GM18511 (cell line): ENCODE results near the gene RRAGC.
A peak's percentile ranks its signal among the peaks of the same experiment; 100 is the strongest.
"Not testable (repeated sequence)": the region's sequence is repeated elsewhere in the genome, so short reads cannot be mapped to it uniquely, and the experiment has no call there.

ENCODE experiments used
- ATAC-seq: cut with Tn5 transposase; IDR thresholded peaks from one replicate; pipeline ENCODE4 v1.9.1; 2021; ENCODE audit warnings: mild to moderate bottlenecking, moderate library complexity; ENCODE audit not compliant: unreplicated experiment

Gene RRAGC

DNA sequence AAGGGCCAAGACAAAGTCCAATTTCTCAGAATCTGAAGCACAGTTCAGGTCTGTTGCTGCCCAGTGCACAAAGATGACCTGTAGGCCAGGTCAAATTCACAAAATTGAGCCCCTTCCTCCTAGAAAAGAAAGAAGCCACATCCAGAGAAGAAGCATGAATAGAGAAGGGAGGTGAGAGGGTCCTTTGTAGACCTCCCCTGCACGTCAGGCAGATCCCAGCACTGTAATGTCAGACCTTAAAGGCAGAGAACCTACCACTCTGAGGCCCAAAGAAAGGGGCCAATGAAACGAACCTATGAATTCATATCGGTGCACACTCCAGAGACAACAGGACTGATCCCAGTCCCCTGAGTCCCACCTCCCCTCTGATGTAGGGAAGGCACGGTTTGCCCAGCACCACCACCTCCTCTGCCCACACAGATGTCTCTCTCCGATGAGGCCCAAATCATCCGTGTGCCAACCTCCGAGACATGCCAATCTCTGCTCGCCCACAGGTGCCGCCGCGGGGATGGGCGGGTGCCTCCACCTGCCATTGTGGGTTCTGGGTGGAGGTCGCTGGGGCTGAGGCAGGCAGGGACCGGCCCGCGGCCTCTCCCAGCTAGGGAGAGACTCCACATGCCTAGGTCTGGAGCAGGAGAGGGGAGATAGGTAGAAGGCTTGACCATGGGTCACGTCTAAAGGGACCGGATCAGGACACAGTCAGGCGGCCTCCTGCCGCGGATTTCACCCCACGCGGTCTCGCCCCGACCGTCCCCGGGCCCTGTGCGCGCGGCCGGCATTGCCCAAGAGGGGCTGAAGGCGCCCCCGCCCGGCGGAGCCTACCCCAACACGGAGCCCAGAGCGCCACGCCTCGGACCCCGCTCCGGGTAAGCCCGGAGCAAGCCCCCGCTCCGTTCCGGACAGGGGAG is 42.1 kb downstream of the RRAGC start:
- no peak for ATAC-seq

DNA sequence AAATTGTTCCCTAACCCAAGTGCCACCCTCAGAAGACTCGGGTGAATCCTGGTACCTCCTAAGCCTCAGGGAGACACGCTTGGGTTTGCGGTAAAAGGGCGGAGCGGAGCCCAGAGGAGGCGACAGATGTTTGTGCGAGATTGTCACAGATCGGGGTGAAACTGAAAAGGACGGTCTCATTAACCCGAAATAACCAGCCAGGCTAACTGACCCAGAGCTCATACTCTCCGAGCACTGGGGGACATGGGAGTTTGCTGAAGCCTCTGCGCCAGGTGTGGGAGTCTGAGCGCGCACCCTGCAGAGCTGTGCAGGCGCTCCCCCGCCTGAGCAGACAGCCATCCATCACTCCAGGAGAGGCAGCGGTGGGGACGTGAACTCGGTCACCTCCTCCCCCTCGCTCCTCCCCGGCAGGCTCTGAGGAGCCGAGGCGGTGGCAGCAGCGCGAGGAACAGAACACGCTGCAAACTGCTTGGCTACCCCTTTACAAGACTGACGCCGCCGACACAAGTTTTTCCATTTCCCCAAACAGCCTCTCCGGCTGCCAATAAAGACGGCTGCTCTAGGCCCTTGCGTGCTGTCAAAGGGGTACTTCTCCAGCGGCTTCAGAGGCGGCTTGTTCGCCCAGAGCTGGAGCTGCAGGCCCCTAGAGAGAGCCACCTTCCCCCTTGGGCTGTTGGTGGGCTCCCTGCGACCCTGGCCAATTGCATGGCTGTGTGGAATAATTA is 43.5 kb downstream of the RRAGC start:
- peak; percentile 82 for ATAC-seq

DNA sequence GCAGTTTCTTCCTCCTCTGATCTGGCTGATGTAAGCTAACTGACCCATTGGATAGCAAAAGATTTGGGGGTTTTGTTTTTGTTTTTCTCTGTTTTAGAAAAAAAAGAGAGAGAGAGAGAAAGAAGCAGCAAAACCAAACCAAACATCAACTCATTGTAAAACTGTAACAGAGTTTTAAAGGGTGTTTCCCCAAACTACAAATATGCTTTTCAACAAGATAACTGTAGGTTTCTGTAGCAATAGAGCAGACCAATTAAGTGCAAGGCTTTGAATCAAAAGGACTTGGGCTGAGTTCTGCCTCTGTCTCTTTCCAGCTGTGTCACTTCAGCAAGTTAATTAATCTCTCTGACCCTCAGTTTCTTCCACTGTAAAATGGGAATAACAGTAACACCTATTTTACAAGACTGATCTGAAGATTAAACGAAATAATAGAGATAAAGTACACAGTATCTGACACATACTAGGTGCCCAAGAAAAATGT is 44.5 kb downstream of the RRAGC start:
- ATAC-seq = no peak

DNA sequence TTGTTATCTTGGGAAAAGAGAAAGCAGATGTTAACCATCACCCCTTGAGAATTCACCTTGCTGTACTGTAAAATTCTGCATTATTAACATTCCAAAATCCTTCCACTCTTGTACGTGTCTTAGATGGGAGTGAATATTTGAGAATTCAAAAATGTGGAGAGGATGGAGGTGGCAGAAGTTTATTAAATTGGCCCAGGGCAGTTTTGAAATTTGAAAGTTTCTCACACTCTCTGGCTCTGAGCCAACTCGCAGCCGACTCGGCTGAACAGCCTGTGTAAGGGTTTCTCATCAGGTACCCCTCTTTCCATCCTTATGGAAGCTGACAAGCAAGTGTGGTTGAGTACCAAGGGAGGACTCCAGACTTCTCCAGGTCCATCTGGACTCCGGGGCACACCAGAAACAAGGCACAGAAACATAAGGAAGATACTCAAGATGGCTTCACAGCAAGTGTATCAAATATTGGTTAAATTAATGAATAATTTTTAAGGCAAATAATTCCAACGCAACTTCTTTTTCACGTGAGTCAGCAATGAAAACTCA is 45.1 kb downstream of the RRAGC start:
- no peak for ATAC-seq

GRCh38 chr1:38812981-38813380 is 46.6 kb downstream of the RRAGC start:
- no peak for ATAC-seq

DNA sequence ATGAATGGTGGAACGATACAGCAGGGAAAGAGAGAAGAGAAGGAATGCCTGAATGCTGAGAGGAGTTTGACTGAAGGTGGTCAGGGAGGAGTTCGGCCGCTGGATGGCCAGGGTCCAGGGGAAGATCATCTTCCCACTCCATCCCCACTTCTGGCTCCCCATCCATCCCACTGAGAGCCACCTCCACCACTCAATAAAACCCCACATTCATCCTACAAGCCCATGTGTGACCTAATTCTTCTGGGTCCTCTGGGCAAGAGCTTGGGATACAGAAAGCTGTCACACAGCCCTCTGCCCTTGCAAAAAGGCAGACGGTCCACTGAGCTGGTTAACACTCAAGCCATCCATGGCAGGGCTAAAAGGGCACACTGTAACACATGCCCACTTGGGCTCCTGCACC is 48.1 kb downstream of the RRAGC start:
- not testable (repeated sequence) for ATAC-seq

GRCh38 chr1:38806090-38806489 is 53.5 kb downstream of the RRAGC start:
- ATAC-seq = no peak

DNA sequence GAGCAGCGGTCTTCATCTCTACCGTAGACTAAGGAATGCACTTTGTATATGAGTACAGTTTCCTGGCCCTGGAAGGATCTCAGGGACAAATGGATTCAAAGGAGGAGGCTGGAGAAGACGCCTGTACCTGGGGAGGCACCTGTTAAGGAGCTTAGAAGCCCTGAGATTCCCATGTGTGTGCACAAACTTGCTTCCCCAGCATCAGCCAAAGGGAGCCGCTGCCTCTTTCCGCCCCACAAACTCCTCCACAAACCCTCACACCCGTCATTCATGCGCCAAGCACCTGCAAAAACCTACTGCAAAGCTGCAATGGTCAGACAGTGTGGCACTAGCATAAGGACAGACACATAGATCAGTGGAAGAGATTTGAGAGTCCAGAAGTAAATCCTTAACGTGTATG is 54.5 kb downstream of the RRAGC start:
- ATAC-seq = no peak

DNA sequence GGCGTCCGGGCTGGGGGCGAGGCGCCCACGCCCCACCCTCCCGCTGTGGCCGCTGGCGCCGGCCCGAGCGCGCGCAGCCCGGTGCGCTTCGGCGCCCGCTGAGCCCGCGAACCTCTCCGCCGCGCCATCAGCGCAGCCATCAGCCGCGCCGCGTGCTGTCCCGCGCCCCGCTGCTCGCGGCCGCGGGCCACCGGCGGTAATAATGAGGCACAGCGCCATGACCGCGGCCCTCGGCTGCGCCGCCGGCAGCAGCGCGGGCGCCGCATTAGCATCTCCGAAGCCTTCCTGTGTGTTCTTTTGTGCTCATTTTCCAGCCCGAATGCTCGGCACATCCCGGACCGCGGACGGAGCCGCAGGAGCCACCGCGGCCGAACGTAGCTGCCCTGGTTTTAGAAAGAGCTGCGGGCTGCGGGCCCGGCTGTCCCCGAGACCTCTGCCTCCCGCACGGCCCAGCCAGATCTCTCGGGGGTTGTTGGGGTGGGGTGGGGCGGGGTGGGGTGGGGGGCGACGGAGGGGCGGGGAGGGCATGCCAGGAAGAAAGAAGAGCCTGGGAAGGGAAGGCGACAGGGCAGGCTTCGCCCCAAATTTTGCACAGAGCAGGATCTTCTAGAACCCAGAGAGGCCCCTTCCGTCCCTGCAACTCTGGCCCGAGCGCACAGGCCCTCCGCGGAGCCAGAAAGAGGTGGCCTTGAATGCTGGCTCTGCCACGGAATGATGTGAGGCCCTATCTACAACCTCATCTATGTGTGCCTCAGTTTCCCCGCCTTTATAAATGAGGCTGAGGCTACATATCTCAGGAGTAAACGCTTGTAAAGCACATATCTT is 55.3 kb downstream of the RRAGC start:
- no peak for ATAC-seq

DNA sequence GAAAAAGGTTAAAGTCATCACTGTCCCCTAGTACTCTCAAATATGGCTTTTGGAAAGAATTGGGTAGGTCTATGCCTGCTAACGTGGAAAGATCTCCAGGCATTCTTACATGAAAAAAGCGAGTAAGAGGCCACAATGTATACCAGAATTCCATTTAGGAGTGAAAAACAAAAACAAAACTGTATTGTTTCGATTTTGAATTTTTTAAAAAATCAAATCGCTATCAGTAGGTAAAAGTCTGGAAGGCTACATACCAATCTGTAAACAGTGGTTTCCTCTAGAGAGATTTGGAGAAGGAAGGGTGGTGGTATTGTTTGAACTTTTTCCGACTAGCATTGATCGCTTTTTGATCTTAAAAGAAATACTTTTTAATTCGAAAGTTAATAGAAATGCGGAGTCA is 55.9 kb downstream of the RRAGC start:
- no peak for ATAC-seq

DNA sequence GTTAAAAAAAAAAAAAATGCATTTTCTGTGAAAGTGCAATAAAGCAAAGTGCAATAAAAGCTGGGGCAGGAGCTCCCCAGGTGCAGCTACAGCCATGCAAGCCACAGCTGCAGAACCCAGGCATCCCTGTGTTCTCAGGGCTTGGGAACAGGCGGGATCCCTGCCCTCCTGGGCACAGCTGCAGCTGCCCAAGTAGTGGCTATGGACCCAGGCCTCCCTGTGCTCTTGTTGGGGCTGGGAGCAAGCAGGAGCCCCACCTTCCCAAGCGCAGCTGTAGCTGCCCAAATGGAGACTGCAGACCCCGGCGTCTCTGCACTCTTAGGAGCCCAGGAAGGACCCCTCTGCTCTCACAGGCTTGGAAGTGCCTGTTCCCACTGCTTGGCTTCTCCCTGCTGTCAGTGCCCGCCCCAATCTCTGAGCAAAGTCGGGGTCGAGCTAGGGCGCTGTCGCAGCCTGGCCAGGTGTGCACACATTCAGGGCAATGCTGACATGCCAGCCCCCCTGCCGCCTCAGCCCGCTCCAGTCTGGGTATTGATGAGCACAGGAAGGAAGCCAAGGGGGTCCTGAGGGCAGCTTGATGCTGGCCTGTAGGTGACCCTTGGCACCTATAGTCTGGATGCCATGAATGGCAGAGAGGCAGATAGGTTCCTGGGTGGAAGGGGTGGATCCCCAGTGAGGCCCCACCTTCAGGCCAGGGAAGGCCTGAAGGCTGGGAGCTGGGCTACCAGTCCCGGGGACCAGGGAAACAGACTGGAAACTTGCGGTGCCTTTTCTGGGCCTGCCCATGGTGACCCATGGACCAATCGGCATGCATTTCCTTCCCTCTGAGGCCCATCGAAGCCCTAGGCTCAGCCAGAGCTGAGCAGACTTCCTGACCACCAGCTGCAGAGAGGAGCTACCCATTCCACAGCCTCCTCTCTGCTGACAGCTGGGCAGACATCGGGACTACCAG is 58.6 kb downstream of the RRAGC start:
- no peak for ATAC-seq

- ATAC-seq = no peak
Measured at GRCh38 chr1:38793299-38793698, 66.3 kb downstream of the RRAGC start.

DNA sequence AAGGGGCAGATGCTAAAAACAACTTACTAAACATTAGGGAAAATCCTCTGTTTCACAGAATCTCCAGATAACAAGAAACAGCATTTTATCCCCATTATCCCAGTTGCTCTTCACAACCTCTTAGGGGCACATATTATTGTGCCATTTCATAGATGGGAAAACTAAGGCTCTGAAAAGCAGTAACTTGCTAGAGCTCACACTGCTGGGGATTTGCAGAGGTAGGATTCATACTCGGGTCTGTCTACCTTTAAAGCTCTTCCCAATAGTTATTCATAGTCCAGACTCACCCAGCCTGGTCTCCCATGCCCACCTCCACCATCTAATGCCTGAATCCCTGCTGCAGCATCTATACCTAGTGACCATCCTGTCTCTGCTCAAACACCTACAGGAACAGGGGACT is 67.7 kb downstream of the RRAGC start:
- no peak for ATAC-seq

DNA sequence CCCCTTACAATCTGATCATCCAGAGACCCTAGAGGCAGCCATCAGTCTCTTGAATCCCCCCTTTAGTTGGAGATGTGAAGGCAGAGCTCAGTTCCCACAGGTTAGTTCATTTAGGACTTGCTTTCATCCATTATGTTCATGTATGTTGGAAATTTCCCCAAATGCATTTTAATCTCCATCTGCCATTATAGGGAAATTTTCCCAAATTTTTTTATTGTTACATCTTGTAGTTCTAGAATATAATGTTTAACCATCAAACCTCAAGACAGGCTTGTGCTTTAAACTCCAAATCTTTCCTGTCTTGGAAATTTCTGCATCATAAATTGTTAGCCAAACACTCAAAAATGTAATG is 68.4 kb downstream of the RRAGC start:
- no peak for ATAC-seq

- no peak for ATAC-seq
Measured at GRCh38 chr1:38790422-38791163, 69.0 kb downstream of the RRAGC start.

- ATAC-seq = no peak
Measured at GRCh38 chr1:38789498-38790169, 69.9 kb downstream of the RRAGC start.

GRCh38 chr1:38788341-38789336 is 70.9 kb downstream of the RRAGC start:
- no peak for ATAC-seq
